Stimulated activated CD8-positive, alpha-beta memory T cell treated with anti-CD3 and anti-CD28 coated beads, Interleukin-15, amount 100 ng/mL, for 4 hours (primary cell): ENCODE results near the gene CELF2.
"Not testable (repeated sequence)": the region's sequence is repeated elsewhere in the genome, so short reads cannot be mapped to it uniquely, and the experiment has no call there.

Experiments
- DNase-seq, 2 donors: peaks; one replicate each; pipeline ENCODE4 v3.0.0-alpha.2; 2020; ENCODE audit warnings: low read depth in 2 of 2

Gene CELF2

GRCh38 chr10:11170993-11171851 lies 153.6 kb downstream of the CELF2 start:
- DNase-seq: no peak

GRCh38 chr10:11173042-11173441 lies 155.4 kb downstream of the CELF2 start:
- no peak for DNase-seq

GRCh38 chr10:11175823-11176243 lies 158.2 kb downstream of the CELF2 start:
- no peak for DNase-seq

GRCh38 chr10:11176746-11177145 lies 159.1 kb downstream of the CELF2 start:
- DNase-seq: no peak

GRCh38 chr10:11177381-11177780 lies 159.7 kb downstream of the CELF2 start:
- DNase-seq: no peak

GRCh38 chr10:11177926-11178471 lies 160.3 kb downstream of the CELF2 start:
- DNase-seq: no peak

GRCh38 chr10:11178606-11179515 lies 161.2 kb downstream of the CELF2 start:
- peak; percentile 69 to 80 for DNase-seq

GRCh38 chr10:11179516-11180105 lies 161.9 kb downstream of the CELF2 start:
- DNase-seq: no peak

GRCh38 chr10:11180228-11180627 lies 162.6 kb downstream of the CELF2 start:
- peak in 1 of 2 donors; percentile 44 for DNase-seq

GRCh38 chr10:11181978-11182377 lies 164.3 kb downstream of the CELF2 start:
- DNase-seq: no peak

GRCh38 chr10:11183015-11183414 lies 165.3 kb downstream of the CELF2 start:
- DNase-seq: no peak

- no peak for DNase-seq
Measured at GRCh38 chr10:11184093-11184492, 166.4 kb downstream of the CELF2 start.

GRCh38 chr10:11185128-11185665 lies 167.5 kb downstream of the CELF2 start:
- DNase-seq: not testable (repeated sequence)

GRCh38 chr10:11186374-11186773 lies 168.7 kb downstream of the CELF2 start:
- DNase-seq: no peak

- no peak for DNase-seq
Measured at GRCh38 chr10:11189582-11190376, 172.1 kb downstream of the CELF2 start.

- DNase-seq: no peak
Measured at GRCh38 chr10:11191190-11191589, 173.5 kb downstream of the CELF2 start.

GRCh38 chr10:11191678-11192077 lies 174.0 kb downstream of the CELF2 start:
- no peak for DNase-seq

GRCh38 chr10:11192304-11193000 lies 174.8 kb downstream of the CELF2 start:
- DNase-seq: no peak

GRCh38 chr10:11193001-11193551 lies 175.4 kb downstream of the CELF2 start:
- DNase-seq: no peak
